Heart left ventricle (tissue), 16 donors: ENCODE results near the gene THSD4. TPM values are rescaled to one million over a fixed set of nuclear protein-coding genes. Genes with fewer than 3 reads are reported as not detected.

Source experiments
- ATAC-seq, 4 donors: fragments of 200-7000 bp; cut with Tn5 transposase; one replicate each; pipeline ENCODE4 v1.9.1; 2020 to 2022; ENCODE audit warnings: moderate library complexity in 4 of 4, mild to moderate bottlenecking in 3 of 4, moderate number of reproducible peaks in 1 of 4
- DNase-seq, 5 donors: peaks; one replicate each; pipeline ENCODE4 v3.0.0-alpha.2; 2020
- H3K27ac ChIP-seq, 12 donors: fragments of 200-600 bp; sonication (generic) in 4 of 12; one replicate each; pipeline versions ENCODE4 v1.5.0 to v1.8.0; 2016 to 2022; ENCODE audit warnings: mild to moderate bottlenecking in 2 of 12
- H3K27me3 ChIP-seq, 9 donors: fragments of 200-600 bp; sonication (generic) in 2 of 9; one replicate each; pipeline versions ENCODE4 v1.5.1 to v1.8.0; 2016 to 2022; ENCODE audit warnings: mild to moderate bottlenecking in 3 of 9
- H3K36me3 ChIP-seq, 9 donors: fragments of 200-600 bp; sonication (generic) in 2 of 9; one replicate each; pipeline versions ENCODE4 v1.5.0 to v1.8.0; 2018 to 2022; ENCODE audit warnings: mild to moderate bottlenecking in 2 of 9
- H3K4me1 ChIP-seq, 12 donors: fragments of 200-600 bp; sonication (generic) in 4 of 12; one replicate each; pipeline versions ENCODE4 v1.5.0 to v1.8.0; 2016 to 2022; ENCODE audit warnings: mild to moderate bottlenecking in 3 of 12
- H3K4me3 ChIP-seq, 12 donors: fragments of 200-600 bp; sonication (generic) in 4 of 12; one replicate each; pipeline versions ENCODE4 v1.5.0 to v1.8.0; 2017 to 2022; ENCODE audit warnings: mild to moderate bottlenecking in 9 of 12, moderate library complexity in 4 of 12
- H3K9me3 ChIP-seq, 12 donors: fragments of 200-600 bp; sonication (generic) in 4 of 12; one replicate each; pipeline versions ENCODE4 v1.5.0 to v1.8.0; 2016 to 2022; ENCODE audit warnings: mild to moderate bottlenecking in 1 of 12
- CTCF ChIP-seq, 12 donors: fragments of 200-600 bp; sonication (generic) in 4 of 12; IDR thresholded peaks; one replicate each; pipeline versions ENCODE4 v1.5.0 to v1.8.0; 2018 to 2022; ENCODE audit warnings: antibody characterized with exemption in 12 of 12, mild to moderate bottlenecking in 5 of 12
- POLR2A ChIP-seq, 2 donors: fragments of 450-650 bp; IDR thresholded peaks; one replicate each; pipeline ENCODE4 v1.6.1; 2017; ENCODE audit warnings: antibody characterized with exemption in 2 of 2, mild to moderate bottlenecking in 2 of 2, moderate library complexity in 2 of 2
- WGBS, 4 donors: extraction: QIAGEN DNeasy Blood & Tissue Kit in 2 of 4; methylation state at CpG; one replicate each; pipeline versions ENCODE4 v1.1.5 to v1.1.7; 2013 to 2018; 5-methylcytosine and 5-hydroxymethylcytosine counted together
- intact Hi-C, 10 donors: fragments of 100-400 bp; cut with DNase I; formaldehyde crosslinking; loops; one replicate each; pipeline versions ENCODE4 v1.11.1 to v1.14.2; 2022
- polyA plus RNA-seq, 2 donors: library from polyadenylated mRNA; stranded (reverse); fragments of 200-250 nt; gene quantifications; one replicate each; pipeline ENCODE4 v1.2.3, GENCODE V29; 2013
- total RNA-seq, 9 donors: library from RNA; depleted of rRNA in 2 of 9; stranded (reverse); fragments of >200 nt in 2 of 9; fragmentation: NEBNext Ultra II Directional in 3 of 9; extraction: Animal tissue kit (Norgen Biotek cat#: 25700) in 3 of 9; gene quantifications; one replicate each; pipeline versions ENCODE4 v1.1.0 to v1.2.4, GENCODE V29; 2016 to 2023
- donor health status: ischemic (EF 13 %, LVEDD 7.1; RV severe dilation, severe dysfunction).
- donor health status: healthy with polysubstance abuse.
- donor health status: DM: no; HTN: yes; CAD: no.
- donor health status: DM: no; HTN: no; CAD: no.
- donor health status: ischemic (EF 25% LVEDD 6.9; RV normal size, moderate dysfunction).
- donor health status: ischemic (EF 25% LVEDD 5.7; RV mildly dilated, moderate dysfunction).
- donor health status: healthy.
- donor health status: DM: yes; HTN: yes; CAD: no.
- donor health status: ischemic (EF 35%, LVEDD 5.7; RV mildly dilated, moderate dysfunction).
- donor health status: nonischemic (EF 11% LVEDD 7.7; RV severe dilation, severe dysfunction).
- donor health status: DM: yes; HTN: yes; CAD: no.
- donor health status: PGD.
- donor health status: ischemic (EF 29% LVEDD 5.4; RV normal size, mild dysfunction).
- donor health status: nonischemic (EF 23%, LVEDD 6.1; RV moderate dilation, normal function).

Gene THSD4
- total and polyA plus RNA-seq, 11 donors: 32.6 to 206 (median 93.2) TPM

GRCh38 chr15:71349336-71349735 is 234.1 kb downstream of the THSD4 start:
- peak overlapping the region in 6 of 12 donors; percentile 23 to 61 (median 40) for H3K27ac ChIP-seq
- H3K27me3 ChIP-seq: no peaks in the 10 kb centered on the region

GRCh38 chr15:71349736-71350526 is 234.7 kb downstream of the THSD4 start:
- Histone ChIP-seq H3K36me3 (no peaks in the 10 kb centered on the region), H3K27ac (peak overlapping the region in 5 of 12 donors; percentile 2 to 44 (median 23)), H3K9me3 (no peaks in the 10 kb centered on the region), H3K27me3 (no peaks in the 10 kb centered on the region), H3K4me1 (peaks cover 0 to 53% (median 18%) of the 10 kb centered on the region in 12 donors), H3K4me3 (no peak overlapping the region)
- TF ChIP-seq CTCF (IDR thresholded peaks at IDR 0.05): no peak
- TF ChIP-seq POLR2A (IDR thresholded peaks at IDR 0.05): no peak
- DNase-seq (no peak), ATAC-seq (no peak)
- 72 to 79% (median 78%) methylated on average over 7 of the region's 7 CpGs for WGBS, 4 donors
- intact Hi-C loops: no loop called here

More at GRCh38 chr15:71349336-71349735, 234.1 kb downstream of the THSD4 start:
- 87 to 95% (median 91%) methylated on average over 4 of the region's 4 CpGs for WGBS, 4 donors
- no peak overlapping the region for H3K4me3 ChIP-seq
- intact Hi-C loops: no loop called here
- H3K4me1 ChIP-seq: peaks cover 0 to 53% (median 18%) of the 10 kb centered on the region in 12 donors
- no peak for TF ChIP-seq CTCF (IDR thresholded peaks at IDR 0.05)
- TF ChIP-seq POLR2A (IDR thresholded peaks at IDR 0.05): no peak
- DNase-seq (no peak), ATAC-seq (no peak)
- H3K9me3 ChIP-seq: no peaks in the 10 kb centered on the region
- no peaks in the 10 kb centered on the region for H3K36me3 ChIP-seq

GRCh38 chr15:71350622-71351378 is 235.5 kb downstream of the THSD4 start:
- TF ChIP-seq CTCF (IDR thresholded peaks at IDR 0.05) (no peak), POLR2A (IDR thresholded peaks at IDR 0.05) (no peak)
- no peaks in the 10 kb centered on the region for H3K27me3 ChIP-seq
- 63 to 83% (median 78%) methylated on average over 6 to 7 of the region's 7 CpGs for WGBS, 4 donors
- ATAC-seq (no peak), DNase-seq (no peak)
- no peaks in the 10 kb centered on the region for H3K36me3 ChIP-seq
- intact Hi-C loops: no loop called here
- H3K9me3 ChIP-seq: no peaks in the 10 kb centered on the region
- H3K4me1 ChIP-seq: peaks cover 0 to 53% (median 20%) of the 10 kb centered on the region in 12 donors
- no peak overlapping the region for H3K4me3 ChIP-seq
- peak overlapping the region in 3 of 12 donors; percentile 2 to 35 (median 30) for H3K27ac ChIP-seq

GRCh38 chr15:71352125-71352524 is 236.9 kb downstream of the THSD4 start:
- intact Hi-C loops: no loop called here
- DNase-seq (peak in 1 of 5 donors; percentile 33), ATAC-seq (peak in 1 of 4 donors; percentile 62)
- Histone ChIP-seq H3K4me3 (no peak overlapping the region), H3K27me3 (no peaks in the 10 kb centered on the region), H3K4me1 (peaks cover 0 to 66% (median 32%) of the 10 kb centered on the region in 12 donors), H3K36me3 (no peaks in the 10 kb centered on the region), H3K9me3 (no peaks in the 10 kb centered on the region), H3K27ac (peak overlapping the region in 5 of 12 donors; percentile 12 to 71 (median 44))
- TF ChIP-seq POLR2A (IDR thresholded peaks at IDR 0.05): no peak
- TF ChIP-seq CTCF (IDR thresholded peaks at IDR 0.05): no peak
- 42 to 56% (median 44%) methylated on average over 5 of the region's 5 CpGs for WGBS, 4 donors
